HCEC 1CT (cell line): ENCODE measurements around the gene DCLK1.
"Not testable (repeated sequence)": the region's sequence is repeated elsewhere in the genome, so short reads cannot be mapped to it uniquely, and the experiment has no call there.

Experiments
- DNase-seq: peaks from one replicate; pipeline ENCODE4 v3.0.0-alpha.2; 2017

DCLK1 gene

GRCh38 chr13:35983206-35983605 is 148.0 kb downstream of the DCLK1 start:
- DNase-seq: no peak

- DNase-seq: peak; percentile 62
Observed at GRCh38 chr13:35979361-35979951, 151.7 kb downstream of the DCLK1 start.

- DNase-seq: peak; percentile 24
Observed at GRCh38 chr13:35978607-35979316, 152.4 kb downstream of the DCLK1 start.

GRCh38 chr13:35977060-35977459 is 154.1 kb downstream of the DCLK1 start:
- DNase-seq: no peak

GRCh38 chr13:35976126-35976525 is 155.1 kb downstream of the DCLK1 start:
- no peak for DNase-seq

- not testable (repeated sequence) for DNase-seq
Observed at GRCh38 chr13:35966951-35967350, 164.2 kb downstream of the DCLK1 start.

GRCh38 chr13:35966024-35966423 is 165.2 kb downstream of the DCLK1 start:
- no peak for DNase-seq

- DNase-seq: no peak
Observed at GRCh38 chr13:35965226-35965927, 165.8 kb downstream of the DCLK1 start.

- no peak for DNase-seq
Observed at GRCh38 chr13:35964863-35965180, 166.4 kb downstream of the DCLK1 start.

GRCh38 chr13:35964011-35964862 is 166.9 kb downstream of the DCLK1 start:
- no peak for DNase-seq

GRCh38 chr13:35961461-35962220 is 169.5 kb downstream of the DCLK1 start:
- no peak for DNase-seq

- no peak for DNase-seq
Observed at GRCh38 chr13:35961002-35961401, 170.2 kb downstream of the DCLK1 start.

GRCh38 chr13:35957996-35958395 is 173.2 kb downstream of the DCLK1 start:
- DNase-seq: no peak

GRCh38 chr13:35957241-35957731 is 173.9 kb downstream of the DCLK1 start:
- no peak for DNase-seq

- DNase-seq: no peak
Observed at GRCh38 chr13:35956074-35956473, 175.1 kb downstream of the DCLK1 start.

- no peak for DNase-seq
Observed at GRCh38 chr13:35954207-35954560, 177.0 kb downstream of the DCLK1 start.

- no peak for DNase-seq
Observed at GRCh38 chr13:35953537-35954206, 177.5 kb downstream of the DCLK1 start.

- DNase-seq: no peak
Observed at GRCh38 chr13:35947315-35947714, 183.9 kb downstream of the DCLK1 start.

GRCh38 chr13:35945368-35945767 is 185.8 kb downstream of the DCLK1 start:
- no peak for DNase-seq

GRCh38 chr13:35941374-35941773 is 189.8 kb downstream of the DCLK1 start:
- no peak for DNase-seq

- DNase-seq: no peak
Observed at GRCh38 chr13:35940734-35941133, 190.4 kb downstream of the DCLK1 start.
